Upper lobe of left lung (tissue), 4 donors: ENCODE measurements around the gene BCL2.

Source experiments
- CTCF ChIP-seq, 6 experiments: fragments of 450-650 bp in 4 of 6; fragments of 200-600 bp in 2 of 6; sonication (generic) in 2 of 6; IDR thresholded peaks; one replicate each; pipeline ENCODE4 v1.5.1; 2016 to 2019; ENCODE audit warnings: antibody characterized with exemption in 6 of 6
- EP300 ChIP-seq, 4 donors: sonication (generic); formaldehyde crosslinking; IDR thresholded peaks; one replicate each; pipeline ENCODE4 v1.5.1; 2017; ENCODE audit warnings: antibody characterized with exemption in 4 of 4, control low read depth in 2 of 4
- POLR2A ChIP-seq, 4 donors: fragments of 450-650 bp; IDR thresholded peaks; one replicate each; pipeline ENCODE4 v1.5.1; 2016 to 2017; ENCODE audit warnings: antibody characterized with exemption in 4 of 4, mild to moderate bottlenecking in 2 of 4
- POLR2AphosphoS5 ChIP-seq, 2 donors: sonication (generic); formaldehyde crosslinking; IDR thresholded peaks; one replicate each; pipeline ENCODE4 v1.5.1; 2017; ENCODE audit warnings: antibody characterized with exemption in 2 of 2

- TF ChIP-seq POLR2A (IDR thresholded peaks at IDR 0.05), result no peak
- TF ChIP-seq CTCF (IDR thresholded peaks at IDR 0.05), result no peak
- TF ChIP-seq POLR2AphosphoS5 (IDR thresholded peaks at IDR 0.05), result no peak
- TF ChIP-seq EP300 (IDR thresholded peaks at IDR 0.05), result no peak
These were observed 193.2 kb downstream of the BCL2 start for GRCh38 chr18:63126134-63127069.
